ENCODE measurements around the gene POLR3E. TPM values are rescaled to one million over a fixed set of nuclear protein-coding genes. Genes with fewer than 3 reads are reported as not detected.

Gene POLR3E
- total and polyA plus RNA-seq, 8 donors: 29.2 to 61.2 (median 52.0) TPM

GRCh38 chr16:22353933-22354541 is 56.8 kb downstream of the POLR3E start:
- Histone ChIP-seq H3K27ac (peak overlapping the region in 1 of 2 donors; percentile 74), H3K9me3 (no peaks in the 10 kb centered on the region), H3K4me3 (no peak overlapping the region), H3K4me1 (peaks cover 19 to 36% of the 10 kb centered on the region in 2 donors), H3K36me3 (peaks cover 0 to 15% of the 10 kb centered on the region in 2 donors), H3K27me3 (no peaks in the 10 kb centered on the region)
- TF ChIP-seq CTCF (IDR thresholded peaks at IDR 0.05): no peak
- DNase-seq (no peak), ATAC-seq (no peak)
- intact Hi-C loops (cut with DNase I): no loop called here

- Histone ChIP-seq H3K4me3 (no peak overlapping the region), H3K36me3 (peaks cover 0 to 3% of the 10 kb centered on the region in 2 donors), H3K27me3 (no peaks in the 10 kb centered on the region), H3K27ac (no peak overlapping the region), H3K9me3 (no peaks in the 10 kb centered on the region), H3K4me1 (peaks cover 19 to 36% of the 10 kb centered on the region in 2 donors)
- intact Hi-C loops (cut with DNase I): no loop called here
- DNase-seq (no peak), ATAC-seq (no peak)
- no peak for TF ChIP-seq CTCF (IDR thresholded peaks at IDR 0.05)
Measured at GRCh38 chr16:22355487-22355908, 58.3 kb downstream of the POLR3E start.

GRCh38 chr16:22356930-22357634 is 59.9 kb downstream of the POLR3E start:
- TF ChIP-seq CTCF (IDR thresholded peaks at IDR 0.05): no peak
- Histone ChIP-seq H3K4me3 (no peak overlapping the region), H3K27me3 (no peaks in the 10 kb centered on the region), H3K36me3 (peaks cover 0 to 3% of the 10 kb centered on the region in 2 donors), H3K4me1 (peaks cover 19 to 36% of the 10 kb centered on the region in 2 donors), H3K9me3 (no peaks in the 10 kb centered on the region), H3K27ac (peak overlapping the region in 1 of 2 donors; percentile 3)
- ATAC-seq: no peak
- no peak for DNase-seq
- intact Hi-C loops (cut with DNase I): no loop called here

GRCh38 chr16:22357635-22357971 is 60.4 kb downstream of the POLR3E start:
- no peak overlapping the region for H3K4me3 ChIP-seq
- DNase-seq (no peak), ATAC-seq (no peak)
- H3K36me3 ChIP-seq: peaks cover 0 to 7% of the 10 kb centered on the region in 2 donors
- H3K4me1 ChIP-seq: peaks cover 16 to 33% of the 10 kb centered on the region in 2 donors
- H3K9me3 ChIP-seq: no peaks in the 10 kb centered on the region
- H3K27ac ChIP-seq: peak overlapping the region in 1 of 2 donors; percentile 34
- no peak for TF ChIP-seq CTCF (IDR thresholded peaks at IDR 0.05)
- H3K27me3 ChIP-seq: no peaks in the 10 kb centered on the region
- intact Hi-C loops (cut with DNase I): no loop called here

- intact Hi-C loops (cut with DNase I): no loop called here
- H3K9me3 ChIP-seq: no peaks in the 10 kb centered on the region
- peaks cover 12 to 29% of the 10 kb centered on the region in 2 donors for H3K4me1 ChIP-seq
- ATAC-seq (no peak), DNase-seq (no peak)
- H3K4me3 ChIP-seq: no peak overlapping the region
- H3K27me3 ChIP-seq: no peaks in the 10 kb centered on the region
- TF ChIP-seq CTCF (IDR thresholded peaks at IDR 0.05): no peak
- H3K36me3 ChIP-seq: peaks cover 0 to 11% of the 10 kb centered on the region in 2 donors
- H3K27ac ChIP-seq: peak overlapping the region in 1 of 2 donors; percentile 34
Measured at GRCh38 chr16:22358000-22358399, 60.8 kb downstream of the POLR3E start.
